Stimulated activated CD8-positive, alpha-beta memory T cell treated with anti-CD3 and anti-CD28 coated beads, Interleukin-7, amount 100 ng/mL, for 1 hour (primary cell): Measurements from ENCODE around the gene ATRNL1.
"Not testable (repeated sequence)": the region's sequence is repeated elsewhere in the genome, so short reads cannot be mapped to it uniquely, and the experiment has no call there.

Experiments
- DNase-seq, 2 donors: peaks; one replicate each; pipeline ENCODE4 v3.0.0-alpha.2; 2020; ENCODE audit warnings: low read depth in 2 of 2

The ATRNL1 gene

DNA sequence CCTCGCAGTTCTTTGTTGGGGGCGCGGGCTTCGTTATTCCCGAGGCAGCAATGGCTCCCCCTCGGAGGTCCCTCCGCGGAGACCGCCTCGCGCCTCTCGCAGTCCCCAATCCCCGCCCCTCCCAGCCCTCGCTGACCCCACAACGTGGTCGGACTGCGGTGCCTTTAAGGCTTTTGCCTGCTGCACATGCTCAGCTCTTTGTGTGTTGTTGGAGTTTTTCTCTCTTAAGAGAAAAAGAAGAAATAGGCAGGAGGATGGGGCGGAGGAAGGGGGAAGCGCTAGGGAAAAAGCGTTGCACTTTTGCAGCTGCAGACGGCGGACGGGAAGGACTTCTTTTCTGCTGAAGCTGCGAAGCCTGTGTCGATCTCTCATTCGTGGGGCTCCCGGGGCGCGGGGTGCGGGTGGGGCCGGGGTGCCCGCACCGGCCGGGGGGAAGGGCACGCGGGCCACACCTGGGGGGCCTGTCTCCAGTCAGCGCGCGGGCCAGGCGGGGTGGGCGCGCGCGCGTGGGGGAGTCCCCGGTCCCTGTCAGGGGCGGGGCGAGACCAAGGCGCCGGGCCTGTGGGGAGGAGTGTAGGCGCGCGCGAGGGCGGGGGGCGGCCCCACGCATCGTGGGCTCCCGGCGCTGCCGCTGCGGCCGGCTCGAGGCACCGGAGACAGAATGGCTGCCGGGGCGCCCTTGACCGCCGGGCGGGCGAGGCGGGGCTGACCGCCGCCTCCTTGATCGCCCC lies 445 bp upstream of the ATRNL1 start:
- no peak for DNase-seq

DNA sequence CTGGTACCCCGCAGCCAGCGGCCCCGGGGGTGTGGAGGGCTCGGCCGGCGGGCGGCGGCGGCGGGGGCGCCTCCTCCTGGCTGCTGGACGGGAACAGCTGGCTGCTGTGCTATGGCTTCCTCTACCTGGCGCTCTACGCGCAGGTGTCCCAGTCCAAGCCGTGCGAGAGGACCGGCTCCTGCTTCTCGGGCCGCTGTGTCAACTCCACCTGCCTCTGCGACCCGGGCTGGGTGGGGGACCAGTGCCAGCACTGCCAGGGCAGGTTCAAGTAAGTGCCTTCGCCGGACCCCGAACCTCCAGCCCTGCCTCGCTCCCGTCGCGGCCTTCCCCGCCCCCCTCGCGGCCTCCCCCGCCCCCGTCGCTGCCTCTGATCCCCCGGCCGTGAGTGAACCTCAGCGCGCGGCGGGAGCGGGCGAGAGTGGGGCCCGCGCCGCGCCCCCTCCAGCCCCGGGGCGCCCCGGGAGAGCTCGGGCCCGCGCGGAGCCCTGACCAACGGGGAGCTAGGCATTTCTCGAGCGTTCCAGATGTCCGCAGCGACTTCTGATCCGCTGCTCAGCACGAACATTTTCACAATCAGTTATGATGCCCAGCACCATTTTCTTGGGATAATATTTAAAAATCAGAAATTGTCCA lies 727 bp downstream of the ATRNL1 start:
- DNase-seq = no peak

DNA sequence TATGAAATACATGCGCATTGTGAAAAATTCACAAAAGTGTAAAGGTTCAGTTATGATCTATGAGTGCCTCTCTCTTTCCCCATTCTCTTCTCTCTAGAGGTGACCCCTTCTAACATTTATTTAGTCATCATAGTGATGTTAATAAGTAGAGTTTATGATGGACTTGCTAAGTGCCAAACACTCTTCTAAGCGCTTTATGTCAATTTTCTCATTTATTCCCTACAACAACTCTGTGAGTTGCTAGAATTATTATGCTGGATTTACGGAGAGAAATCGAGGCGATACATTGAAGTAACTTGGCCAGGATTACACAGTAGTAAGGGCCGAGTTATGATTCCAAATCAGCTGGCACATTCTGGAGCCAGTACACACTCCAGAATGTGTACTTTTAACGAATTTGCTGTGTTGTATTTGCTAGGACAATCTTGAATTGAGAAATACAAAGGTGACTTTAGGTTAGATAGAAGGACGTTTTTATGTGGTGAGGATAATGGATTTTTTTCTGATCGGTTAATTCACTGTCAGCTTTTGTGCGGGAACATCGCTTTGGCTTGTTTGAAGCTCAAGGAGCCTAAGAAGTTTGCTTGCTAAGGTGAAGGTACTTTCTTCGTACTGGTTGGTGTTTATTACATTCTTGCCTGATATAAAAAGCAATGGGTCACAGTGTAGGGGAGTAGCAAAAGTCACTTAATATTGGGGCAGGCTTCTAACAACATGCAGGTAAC lies 1.4 kb downstream of the ATRNL1 start:
- DNase-seq = no peak

DNA sequence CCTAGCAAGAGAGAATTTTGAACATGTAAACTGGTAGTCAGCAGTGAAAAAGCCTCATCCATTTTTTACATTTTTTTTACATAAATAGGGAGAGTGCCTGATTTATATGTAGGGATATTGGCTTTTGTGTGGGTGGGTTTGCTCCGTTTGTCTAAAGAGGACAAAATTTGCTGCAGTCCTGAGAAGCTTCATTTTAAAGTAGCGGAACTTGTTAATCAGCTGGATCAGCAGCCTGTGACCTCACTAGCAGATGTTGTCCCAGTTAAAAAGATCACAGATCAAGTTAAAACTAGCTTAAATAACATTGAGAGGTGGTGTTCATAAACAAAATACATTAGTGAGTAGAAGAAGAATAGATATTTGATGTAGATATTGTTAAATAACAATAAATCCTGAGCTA lies 2.6 kb downstream of the ATRNL1 start:
- no peak for DNase-seq

DNA sequence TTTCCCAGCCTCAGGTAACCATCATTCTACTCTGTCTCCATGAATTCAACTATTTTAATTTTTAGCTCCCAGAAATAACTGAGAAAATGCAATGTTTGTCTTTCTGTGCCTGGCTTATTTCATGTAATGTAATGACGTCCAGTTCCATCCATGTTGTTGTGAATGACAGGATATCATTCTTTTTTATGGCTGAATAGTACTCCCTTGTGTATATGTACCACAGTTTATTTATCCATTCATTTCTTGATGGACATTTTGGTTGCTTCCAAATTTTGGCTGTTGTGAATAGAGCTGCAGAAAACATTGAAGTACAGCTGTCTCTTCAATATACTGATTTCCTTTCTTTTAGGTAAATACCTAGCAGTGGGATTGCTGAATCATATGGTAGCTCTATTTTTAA lies 10.5 kb downstream of the ATRNL1 start:
- no peak for DNase-seq

DNA sequence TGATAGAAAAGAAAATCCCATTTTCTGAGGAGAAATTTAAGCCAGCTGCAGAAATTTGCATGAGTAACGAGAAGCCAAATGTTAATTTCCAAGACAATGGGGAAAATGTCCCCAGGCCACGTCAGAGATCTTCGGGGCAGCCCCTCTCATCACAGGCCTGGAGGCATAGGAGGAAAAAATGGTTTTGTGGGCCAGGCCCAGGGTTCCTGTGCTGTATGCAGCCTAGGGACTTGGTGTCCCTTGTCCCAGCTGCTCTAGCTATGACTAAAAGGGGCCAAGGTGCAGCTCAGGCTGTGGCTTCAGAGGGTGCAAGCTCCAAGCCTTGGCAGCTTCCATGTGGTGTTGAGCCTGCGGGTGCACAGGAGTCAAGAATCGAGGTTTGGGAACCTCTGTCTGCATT lies 12.2 kb downstream of the ATRNL1 start:
- not testable (repeated sequence) for DNase-seq

DNA sequence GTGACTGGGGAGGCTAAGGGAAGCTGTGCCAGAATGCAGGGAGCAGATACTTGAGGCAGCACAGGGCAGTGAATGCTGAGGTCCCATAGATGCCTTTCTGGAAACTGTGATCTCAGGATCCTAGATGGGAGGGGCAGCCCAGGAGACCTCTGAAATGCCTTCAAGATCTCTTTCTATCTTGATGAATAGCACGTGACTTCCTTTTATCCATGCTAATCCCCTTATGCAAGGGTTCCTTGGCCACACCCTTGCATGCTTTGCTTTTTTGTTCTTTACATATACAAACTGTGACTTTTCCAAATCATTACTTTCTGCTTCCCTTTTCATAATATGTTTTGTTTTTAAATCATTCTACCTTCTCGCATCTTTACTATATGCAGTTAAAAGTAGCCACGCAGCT lies 14.7 kb downstream of the ATRNL1 start:
- no peak for DNase-seq

DNA sequence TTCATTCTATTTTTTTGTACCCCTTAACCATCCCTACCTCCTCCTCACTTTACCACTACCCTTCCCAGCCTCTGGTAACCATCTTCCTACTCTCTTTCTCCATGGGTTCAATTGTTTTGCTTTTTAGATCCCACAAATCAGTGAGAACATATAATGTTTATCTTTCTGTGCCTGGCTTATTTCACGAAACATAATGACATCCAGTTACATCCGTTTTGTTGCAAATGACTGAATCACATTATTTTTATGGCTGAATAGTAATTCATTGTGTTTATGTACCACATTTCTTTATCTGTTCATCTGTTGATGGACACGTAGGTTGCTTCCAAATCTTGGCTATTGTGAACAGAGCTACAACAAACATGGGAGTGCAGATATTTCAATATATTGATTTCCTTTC lies 24.1 kb downstream of the ATRNL1 start:
- DNase-seq = no peak

DNA sequence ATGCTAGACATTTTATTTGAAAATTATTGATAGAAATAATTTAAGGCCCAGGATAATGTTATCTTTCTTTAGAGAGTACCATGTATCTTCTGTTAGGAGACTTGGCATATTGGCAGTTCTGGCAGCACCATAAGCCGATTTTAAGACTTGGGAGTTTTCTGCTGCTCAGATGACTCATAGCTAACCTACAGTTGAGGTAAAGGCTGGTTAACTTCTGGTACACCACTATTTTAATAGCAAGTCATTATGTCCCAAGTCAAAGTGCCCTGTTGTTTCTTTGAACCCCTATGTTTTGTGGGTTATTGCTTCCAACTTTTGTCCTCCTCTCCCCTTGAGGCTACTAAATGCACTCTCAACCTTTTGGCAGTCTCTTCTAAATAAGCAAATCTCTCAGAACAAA lies 25.2 kb downstream of the ATRNL1 start:
- no peak for DNase-seq

DNA sequence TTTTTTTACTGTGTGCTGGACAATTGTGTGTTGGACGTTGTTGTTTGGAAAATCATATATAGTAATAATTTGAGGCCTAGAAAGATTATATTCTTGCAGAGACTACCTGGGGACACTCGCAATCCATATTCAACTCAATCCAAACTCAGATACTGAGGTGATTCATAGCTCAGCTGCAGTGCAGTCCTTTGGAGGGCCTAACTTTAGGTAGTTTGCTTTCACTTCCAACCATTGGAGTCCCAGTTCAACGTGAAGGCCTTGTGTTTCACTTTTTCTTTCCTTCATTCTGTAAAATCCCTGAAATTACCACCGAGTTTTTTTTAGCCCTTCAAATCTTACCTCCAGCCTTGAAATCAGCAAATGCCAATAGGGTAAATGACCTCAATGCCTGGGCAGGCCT lies 32.3 kb downstream of the ATRNL1 start:
- no peak for DNase-seq

DNA sequence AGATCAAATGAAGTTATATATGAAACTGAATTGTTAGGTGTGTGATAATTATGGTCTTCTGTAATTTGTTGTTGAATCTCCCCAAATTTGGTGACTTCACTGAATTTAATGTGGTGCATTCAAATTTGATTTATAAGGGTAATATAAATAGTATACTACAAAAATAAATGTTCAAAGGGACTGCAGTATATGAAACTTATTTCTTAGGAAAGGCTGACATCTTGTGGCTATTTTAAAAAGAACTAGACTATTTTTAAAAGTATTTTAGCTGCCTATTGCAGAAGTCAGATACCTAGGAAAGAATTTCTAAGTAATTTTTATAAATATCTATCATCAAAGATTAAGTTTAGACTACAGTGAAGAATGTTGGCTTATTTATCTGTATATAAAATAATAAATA lies 36.6 kb downstream of the ATRNL1 start:
- DNase-seq = no peak

DNA sequence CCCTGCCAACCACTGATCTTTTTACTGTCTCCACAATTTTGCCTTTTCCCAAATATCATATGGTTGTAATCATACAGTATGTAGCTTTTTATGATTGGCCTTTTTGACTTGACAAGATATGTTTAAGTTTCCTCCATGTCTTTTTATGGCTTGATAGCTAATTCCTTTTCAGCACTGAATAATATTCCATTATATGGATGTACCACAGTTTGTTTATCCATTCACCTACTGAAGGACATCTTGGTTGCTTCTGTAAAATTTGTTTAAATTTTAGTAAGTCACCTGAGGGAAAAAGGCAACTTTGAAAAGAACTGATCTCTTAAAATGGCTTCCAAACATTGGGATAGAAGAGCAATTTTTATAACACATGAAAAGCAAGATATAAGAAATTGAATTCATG lies 43.5 kb downstream of the ATRNL1 start:
- DNase-seq = no peak

DNA sequence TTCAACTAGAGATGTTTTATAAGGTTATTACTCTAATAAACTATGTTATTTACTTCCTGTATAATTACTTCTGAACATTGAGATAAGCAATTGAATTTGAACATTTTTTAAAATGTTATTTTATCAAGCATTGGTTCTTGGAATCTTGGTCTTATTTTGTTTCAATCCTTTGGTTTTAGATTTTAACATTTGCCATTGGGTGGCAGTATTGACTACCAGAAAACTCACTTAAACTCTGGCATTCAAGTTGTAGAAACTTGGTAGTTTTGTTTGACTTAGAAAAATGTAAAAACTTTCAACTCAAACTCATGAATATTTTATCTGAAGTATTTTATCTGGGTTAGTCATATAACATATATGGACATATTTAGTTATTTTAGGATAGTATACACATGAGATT lies 48.1 kb downstream of the ATRNL1 start:
- no peak for DNase-seq

DNA sequence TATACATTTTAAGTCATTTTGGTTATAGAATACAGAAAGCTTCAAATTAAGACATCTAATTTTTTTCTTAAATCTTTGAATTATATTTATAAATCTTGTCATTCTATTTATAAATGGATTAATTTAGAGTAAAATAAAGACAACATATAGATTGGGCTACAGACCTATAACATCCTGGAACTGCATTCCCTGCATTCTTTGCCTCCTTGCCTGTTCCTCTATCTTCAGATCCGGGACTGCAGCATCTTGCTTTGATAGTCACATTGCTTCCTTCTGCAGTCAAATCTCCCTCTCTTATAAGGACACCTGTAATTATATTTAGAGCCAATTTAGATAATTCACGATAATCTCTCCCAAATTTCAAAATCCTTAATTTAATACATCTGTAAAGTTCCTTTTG lies 64.2 kb downstream of the ATRNL1 start:
- no peak for DNase-seq

DNA sequence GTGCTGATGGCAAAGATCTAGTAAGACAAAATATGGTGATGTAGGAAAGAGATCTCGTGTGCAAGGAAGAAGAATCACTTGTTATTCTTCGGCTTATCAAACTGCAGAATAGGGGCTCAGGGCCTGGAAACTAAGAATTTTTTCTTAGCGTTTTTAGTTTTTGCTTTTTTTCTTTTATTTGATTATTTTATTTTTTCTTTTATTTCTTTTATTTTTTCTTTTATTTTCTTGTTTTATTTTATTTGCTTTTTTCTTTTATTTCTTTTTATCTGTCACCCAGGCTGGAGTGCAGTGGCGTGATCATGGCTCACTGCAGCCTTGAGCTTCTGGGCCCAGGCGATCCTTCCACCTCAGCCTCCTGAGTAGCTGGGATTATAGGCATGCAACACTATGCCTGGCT lies 70.0 kb downstream of the ATRNL1 start:
- DNase-seq = no peak

DNA sequence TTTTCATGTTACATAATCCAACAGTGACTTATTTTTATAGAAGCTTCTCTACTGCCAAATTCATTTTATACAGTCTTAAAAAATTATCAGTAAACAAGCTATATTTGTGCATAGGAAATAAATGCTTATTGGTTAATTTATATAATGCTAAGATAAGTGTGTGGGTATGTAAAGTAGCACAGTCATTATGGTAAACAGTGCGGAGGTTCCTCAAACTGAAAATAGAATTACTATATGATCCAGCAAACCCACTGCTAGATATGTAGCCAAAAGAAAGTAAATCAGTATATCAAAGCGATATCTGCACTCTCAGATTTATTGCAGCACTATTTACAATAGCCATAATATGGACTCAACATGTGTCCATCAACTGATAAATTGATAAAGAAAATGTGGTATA lies 71.1 kb downstream of the ATRNL1 start:
- DNase-seq = no peak

DNA sequence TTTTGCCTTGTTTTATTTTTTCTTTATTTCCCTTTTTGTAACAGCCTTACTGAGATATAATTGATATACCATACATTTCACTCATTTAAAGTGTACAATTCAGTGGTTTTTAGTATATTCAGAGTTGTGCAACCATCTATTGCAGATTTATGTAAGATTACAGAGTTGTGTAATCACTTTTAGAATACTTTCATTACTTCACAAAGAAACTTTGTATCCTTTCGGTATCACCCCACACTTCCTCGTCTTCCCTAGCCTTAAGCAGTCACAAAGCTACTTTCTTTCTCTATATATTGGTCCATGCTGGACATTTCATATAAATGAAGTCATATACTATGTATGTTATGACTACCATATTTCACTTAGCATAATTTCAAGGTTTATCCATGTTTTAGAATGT lies 74.6 kb downstream of the ATRNL1 start:
- DNase-seq = no peak

DNA sequence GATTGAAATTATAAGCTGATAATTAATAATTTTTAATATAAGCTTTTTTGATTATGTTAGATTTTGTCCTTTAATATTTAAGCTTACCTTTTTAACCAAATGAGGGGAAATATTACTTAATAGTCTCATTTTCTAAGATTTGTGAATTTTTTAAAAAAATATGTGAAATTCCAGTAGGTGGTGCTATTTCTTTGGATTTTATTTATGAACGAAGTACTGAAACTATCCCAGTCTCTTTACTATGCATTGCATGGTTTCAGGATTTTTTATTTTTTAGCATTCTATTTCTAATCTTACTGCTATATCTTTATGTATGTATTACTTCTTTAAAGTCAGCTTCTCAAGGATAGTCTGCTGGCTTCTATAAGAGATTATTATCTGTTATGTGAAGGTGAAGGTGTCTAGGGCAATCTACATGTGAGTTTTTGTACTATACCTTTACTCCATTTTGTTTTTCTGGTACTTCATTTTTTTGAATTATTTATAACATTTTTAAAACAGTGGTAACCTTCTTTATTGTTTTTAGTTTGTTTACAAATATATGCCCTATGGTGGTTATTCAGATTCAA lies 78.3 kb downstream of the ATRNL1 start:
- no peak for DNase-seq

DNA sequence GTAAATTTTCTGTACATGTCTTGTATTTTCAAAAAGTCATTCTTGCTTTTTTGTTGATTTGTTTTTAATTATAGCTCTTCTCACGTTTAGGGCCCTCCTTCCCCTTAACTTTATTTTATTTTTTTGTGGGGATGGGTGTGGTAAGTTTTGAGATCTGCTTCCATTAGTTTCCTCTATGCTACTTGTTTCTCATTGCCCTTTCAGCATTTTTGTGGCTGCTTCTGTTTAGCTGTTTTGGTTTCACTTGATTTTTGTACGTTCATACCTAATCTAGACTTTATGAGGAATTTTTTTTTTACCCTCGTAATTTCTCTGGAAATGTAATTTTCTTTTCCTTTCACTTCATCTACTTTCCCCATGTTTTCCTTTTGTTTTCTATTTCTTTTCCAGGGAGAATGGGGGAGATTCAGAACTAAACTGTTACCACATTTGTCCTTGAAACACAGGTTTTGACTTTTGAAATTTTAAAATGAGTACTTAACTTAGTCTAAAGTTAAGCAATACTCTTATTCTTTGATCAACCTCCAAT lies 80.8 kb downstream of the ATRNL1 start:
- DNase-seq = no peak

DNA sequence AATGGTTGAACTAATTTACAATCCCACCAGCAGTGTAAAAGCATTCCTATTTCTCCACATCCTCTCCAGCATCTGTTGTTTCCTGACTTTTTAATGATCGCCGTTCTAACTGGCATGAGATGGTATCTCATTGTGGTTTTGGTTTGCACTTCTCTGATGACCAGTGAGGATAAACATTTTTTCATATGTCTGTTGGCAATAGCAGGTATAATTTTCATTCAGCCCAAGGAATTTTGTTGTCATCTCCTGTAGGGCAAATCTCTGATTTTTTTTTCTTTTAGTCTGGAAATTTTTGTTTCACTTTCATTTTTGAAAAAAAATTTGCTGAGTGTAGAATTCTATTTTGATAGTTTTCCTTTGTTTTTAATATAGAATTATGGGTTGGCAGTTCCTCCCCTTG lies 114.1 kb downstream of the ATRNL1 start:
- DNase-seq = not testable (repeated sequence)

DNA sequence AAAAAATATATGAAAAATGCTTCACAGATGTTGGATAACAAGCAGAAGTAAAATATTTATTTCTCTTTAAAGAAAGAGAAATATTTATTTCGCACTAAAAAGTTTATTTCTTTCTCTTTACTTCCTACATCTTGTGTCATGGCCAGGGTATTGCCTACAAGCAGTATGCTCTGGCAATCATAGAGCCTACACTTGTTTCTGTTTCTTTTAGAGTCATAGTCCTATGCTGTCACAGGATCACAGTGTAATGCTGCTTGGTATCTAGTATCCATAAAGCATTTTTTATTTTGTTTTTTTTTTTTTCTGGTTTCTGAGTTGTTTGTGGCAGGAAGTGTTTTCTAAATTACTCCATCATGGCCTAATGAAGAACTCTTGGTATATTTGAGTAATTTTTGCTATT lies 116.0 kb downstream of the ATRNL1 start:
- DNase-seq = no peak

DNA sequence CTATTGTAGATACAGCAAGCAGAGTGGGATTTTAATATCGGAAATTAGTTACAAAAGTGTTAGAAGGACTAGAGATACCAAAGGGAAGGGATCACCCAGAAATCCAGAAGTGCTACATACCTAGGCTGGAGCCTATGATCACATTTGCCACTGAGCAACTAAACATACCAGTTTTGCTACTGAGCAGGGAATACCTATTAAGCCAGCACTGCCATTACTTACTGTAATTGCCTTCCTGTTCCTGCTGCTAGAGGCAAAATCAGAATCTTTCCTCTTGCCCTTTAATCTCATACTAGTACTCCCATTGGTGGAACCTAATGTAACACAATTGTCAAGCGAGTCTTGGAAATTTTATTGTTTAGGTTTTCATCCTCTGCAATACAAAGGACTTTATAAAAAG lies 121.7 kb downstream of the ATRNL1 start:
- no peak for DNase-seq

DNA sequence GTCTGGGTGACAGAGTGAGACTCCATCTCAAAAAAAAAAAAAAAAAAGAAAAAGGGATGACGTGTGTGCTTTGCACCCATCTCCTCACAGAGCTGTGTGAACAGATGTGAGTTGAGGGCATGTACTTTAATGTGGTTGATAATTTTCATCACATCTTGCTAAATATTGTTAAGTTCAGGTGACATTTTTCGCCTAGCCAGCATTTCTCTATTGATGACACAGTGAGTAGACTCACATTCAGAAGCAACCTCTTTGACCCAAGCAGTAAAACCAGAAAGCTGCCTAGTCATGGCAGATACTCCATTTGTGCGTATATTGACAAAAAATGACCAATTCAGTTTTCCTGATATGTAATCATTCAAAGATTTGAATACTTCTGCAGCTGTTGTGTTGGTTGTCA lies 126.0 kb downstream of the ATRNL1 start:
- no peak for DNase-seq
